Kidney (tissue), 14 donors: ENCODE data around the gene PACSIN2. TPM values are rescaled to one million over a fixed set of nuclear protein-coding genes. Genes with fewer than 3 reads are reported as not detected.

Experiments
- DNase-seq, 5 donors: peaks; one replicate each; pipeline ENCODE4 v3.0.0-alpha.2; 2013 to 2020
- FAIRE-seq: peaks from 2 replicates; lab custom pipeline; 2012; peaks lifted over from hg19 to GRCh38; lab: Jason Lieb, UNC
- H3K27ac ChIP-seq, 2 donors: one replicate each; pipeline ENCODE4 v1.7.0; 2013; ENCODE audit warnings: low read depth in 2 of 2, low read length in 2 of 2, inconsistent platforms in 1 of 2
- H3K27me3 ChIP-seq: one replicate; pipeline ENCODE4 v1.7.1; 2013; ENCODE audit warnings: low read length, inconsistent platforms; ENCODE audit not compliant: control insufficient read depth, insufficient read depth
- H3K36me3 ChIP-seq, 3 donors: one replicate each; pipeline versions ENCODE4 v1.7.0 to v1.7.1; 2013; ENCODE audit warnings: low read length in 3 of 3, control low read depth in 1 of 3, inconsistent platforms in 1 of 3; ENCODE audit not compliant: insufficient read depth in 3 of 3, control insufficient read depth in 2 of 3
- H3K4me1 ChIP-seq, 3 donors: one replicate each; pipeline versions ENCODE4 v1.7.0 to v1.7.1; 2013; ENCODE audit warnings: low read length in 3 of 3, inconsistent platforms in 1 of 3, low read depth in 1 of 3; ENCODE audit not compliant: control insufficient read depth in 2 of 3, insufficient read depth in 2 of 3
- H3K4me3 ChIP-seq, 3 donors: one replicate each; pipeline versions ENCODE4 v1.7.0 to v1.8.1; 2013; ENCODE audit warnings: low read length in 3 of 3, control low read depth in 1 of 3, inconsistent platforms in 1 of 3
- H3K9ac ChIP-seq, 3 donors: one replicate each; pipeline versions ENCODE4 v1.7.0 to v1.7.1; 2013; ENCODE audit warnings: low read length in 3 of 3, control low read depth in 1 of 3, inconsistent platforms in 1 of 3
- H3K9me3 ChIP-seq, 3 donors: one replicate each; pipeline versions ENCODE4 v1.7.0 to v1.7.1; 2013; ENCODE audit warnings: low read length in 3 of 3, control low read depth in 1 of 3, inconsistent platforms in 1 of 3; ENCODE audit not compliant: control insufficient read depth in 2 of 3, insufficient read depth in 1 of 3
- CTCF ChIP-seq: IDR thresholded peaks from 3 replicates; pipeline ENCODE4 v1.5.1; 2012; ENCODE audit warnings: mild to moderate bottlenecking, moderate library complexity, borderline replicate concordance; ENCODE audit not compliant: insufficient read depth; ENCODE audit errors: extremely low read depth
- intact Hi-C: fragments of 100-400 bp; cut with DNase I; formaldehyde crosslinking; loops from one replicate; pipeline ENCODE4 v1.11.1; 2022
- polyA plus RNA-seq: library from polyadenylated mRNA; stranded (reverse); fragments of 350-450 nt; fragmentation: Illumina TruSeq; extraction: RNeasy Lipid Tissue Mini Kit (QIAGEN cat#74804); gene quantifications from one replicate; pipeline ENCODE4 v1.2.3, GENCODE V29; 2014; ENCODE audit warnings: low read depth, low replicate concordance; ENCODE audit not compliant: insufficient read depth
- total RNA-seq: library from RNA; stranded (reverse); fragmentation: NEBNext Ultra II Directional; extraction: Animal tissue kit (Norgen Biotek cat#: 25700); gene quantifications from one replicate; pipeline ENCODE4 v1.2.1, GENCODE V29; 2021
- donor health status: control.
- donor health status: control.
- donor health status: control.
- donor health status: control.
- donor health status: control.
- donor health status: DM: yes; HTN: yes; CAD: no.
- donor health status: Normal renal cell carcinoma (clear cell type).

PACSIN2 gene
- total and polyA plus RNA-seq, 2 donors from 2014 or later: 56.3 to 105 TPM

DNA sequence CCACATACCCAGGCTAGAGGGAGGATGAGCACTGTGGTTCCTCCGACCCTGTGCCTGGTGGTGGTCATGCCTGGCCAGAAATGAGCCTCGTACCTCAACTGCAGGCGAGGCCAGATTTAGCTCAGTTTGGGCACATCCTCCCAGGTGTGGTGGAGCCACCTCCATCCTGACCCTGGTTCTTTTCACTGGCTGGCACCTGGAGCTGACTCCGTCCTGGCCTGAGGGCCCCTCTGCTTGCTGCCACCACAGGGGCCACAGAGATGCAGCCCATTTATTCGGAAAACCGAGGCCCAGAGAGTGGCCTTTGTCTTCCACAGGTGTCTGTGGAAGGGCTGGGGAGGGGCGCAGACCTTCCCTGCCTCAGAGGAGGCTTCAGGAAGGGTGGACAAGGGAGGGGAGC lies 148.8 kb downstream of the PACSIN2 start:
- FAIRE-seq: no peak
- Histone ChIP-seq H3K4me3 (no peak overlapping the region), H3K9ac (no peak overlapping the region), H3K4me1 (peaks cover 0 to 8% (median 0%) of the 10 kb centered on the region in 3 donors), H3K27me3 (no peaks in the 10 kb centered on the region), H3K36me3 (peaks cover 0 to 7% (median 0%) of the 10 kb centered on the region in 3 donors), H3K9me3 (no peaks in the 10 kb centered on the region), H3K27ac (no peak overlapping the region)
- no peak for DNase-seq
- no peak for TF ChIP-seq CTCF
- intact Hi-C loops: loop anchor here (10.0 kb wide), 1 partner anchor 169 kb away; no protein-coding TSS in a partner anchor

- intact Hi-C loops: loop anchor here (10.0 kb wide), 1 partner anchor 169 kb away; no protein-coding TSS in a partner anchor
- Histone ChIP-seq H3K4me1 (peaks cover 0 to 10% (median 4%) of the 10 kb centered on the region in 3 donors), H3K4me3 (no peak overlapping the region), H3K9me3 (no peaks in the 10 kb centered on the region), H3K36me3 (peaks cover 0 to under 1% (median 0%) of the 10 kb centered on the region in 3 donors), H3K9ac (no peak overlapping the region), H3K27me3 (no peaks in the 10 kb centered on the region), H3K27ac (no peak overlapping the region)
- TF ChIP-seq CTCF: no peak
- no peak for FAIRE-seq
- no peak for DNase-seq
Measured at GRCh38 chr22:42865536-42865935, 149.4 kb downstream of the PACSIN2 start.

DNA sequence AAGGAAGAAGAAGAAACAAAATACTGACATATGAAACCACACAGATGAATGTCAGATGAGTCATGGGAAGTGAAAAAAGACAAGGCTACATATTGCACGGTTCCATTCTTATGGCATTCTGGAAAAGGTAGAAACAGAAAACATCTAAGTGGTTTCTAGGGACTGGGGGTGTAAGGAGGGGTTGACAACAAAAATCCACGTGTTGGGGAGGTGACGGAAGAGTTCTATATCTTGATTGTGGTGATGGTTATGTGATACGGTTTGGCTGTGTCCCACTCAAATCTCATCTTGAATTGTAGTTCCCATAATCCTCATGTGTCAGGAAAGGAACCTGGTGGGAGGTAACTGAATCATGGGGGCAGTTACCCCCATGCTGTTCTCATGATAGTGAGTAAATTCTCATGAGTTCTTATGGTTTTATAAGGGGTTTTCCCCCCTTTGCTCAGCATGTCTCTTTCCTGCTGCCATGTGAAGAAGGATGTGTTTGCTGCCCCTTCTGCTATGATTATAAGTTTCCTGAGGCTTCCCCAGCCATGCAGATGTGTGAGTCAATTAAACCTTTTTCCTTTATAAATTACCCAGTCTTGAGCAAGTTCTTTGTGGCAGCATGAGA lies 151.5 kb downstream of the PACSIN2 start:
- no peak for DNase-seq
- Histone ChIP-seq H3K9ac (no peak overlapping the region), H3K4me1 (peaks cover 0 to 6% (median 3%) of the 10 kb centered on the region in 3 donors), H3K9me3 (no peaks in the 10 kb centered on the region), H3K36me3 (no peaks in the 10 kb centered on the region), H3K27ac (no peak overlapping the region), H3K4me3 (no peak overlapping the region), H3K27me3 (no peaks in the 10 kb centered on the region)
- intact Hi-C loops: loop anchor here (10.0 kb wide), 1 partner anchor 171 kb away; no protein-coding TSS in a partner anchor
- no peak for TF ChIP-seq CTCF
- no peak for FAIRE-seq
